Measurements from ENCODE around the gene SLC19A1.

GRCh38 chr21:45465611-45466329 lies 76.5 kb downstream of the SLC19A1 start:
- TF ChIP-seq, protein P1, sequence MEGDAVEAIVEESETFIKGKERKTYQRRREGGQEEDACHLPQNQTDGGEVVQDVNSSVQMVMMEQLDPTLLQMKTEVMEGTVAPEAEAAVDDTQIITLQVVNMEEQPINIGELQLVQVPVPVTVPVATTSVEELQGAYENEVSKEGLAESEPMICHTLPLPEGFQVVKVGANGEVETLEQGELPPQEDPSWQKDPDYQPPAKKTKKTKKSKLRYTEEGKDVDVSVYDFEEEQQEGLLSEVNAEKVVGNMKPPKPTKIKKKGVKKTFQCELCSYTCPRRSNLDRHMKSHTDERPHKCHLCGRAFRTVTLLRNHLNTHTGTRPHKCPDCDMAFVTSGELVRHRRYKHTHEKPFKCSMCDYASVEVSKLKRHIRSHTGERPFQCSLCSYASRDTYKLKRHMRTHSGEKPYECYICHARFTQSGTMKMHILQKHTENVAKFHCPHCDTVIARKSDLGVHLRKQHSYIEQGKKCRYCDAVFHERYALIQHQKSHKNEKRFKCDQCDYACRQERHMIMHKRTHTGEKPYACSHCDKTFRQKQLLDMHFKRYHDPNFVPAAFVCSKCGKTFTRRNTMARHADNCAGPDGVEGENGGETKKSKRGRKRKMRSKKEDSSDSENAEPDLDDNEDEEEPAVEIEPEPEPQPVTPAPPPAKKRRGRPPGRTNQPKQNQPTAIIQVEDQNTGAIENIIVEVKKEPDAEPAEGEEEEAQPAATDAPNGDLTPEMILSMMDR (IDR thresholded peaks at IDR 0.05), result no peak
- TF ChIP-seq POLR2A (IDR thresholded peaks at IDR 0.05), result no peak
- no peak for TF ChIP-seq EP300 (IDR thresholded peaks at IDR 0.05)

Measured in tibial nerve (tissue), 4 donors.